Calu3 (cell line): Measurements from ENCODE around the gene IL3RA. TPM values are rescaled to one million over a fixed set of nuclear protein-coding genes. Genes with fewer than 3 reads are reported as not detected.
"Not testable (repeated sequence)": the region's sequence is repeated elsewhere in the genome, so short reads cannot be mapped to it uniquely, and the experiment has no call there.

ENCODE experiments used
- BruUV-seq: library from RNA; stranded (reverse); fragments of 400-500 nt; replicated peaks from 2 replicates; lab custom pipeline; 2021; lab: Mats Ljungman, UMichigan
- CTCF ChIA-PET: fragments of 300-600 bp; sonication (Branson Sonifier 250); formaldehyde crosslinking; loops from one replicate; lab custom pipeline; 2022; ENCODE audit warnings: antibody characterized with exemption; lab: Charles Lee
- DNase-seq: peaks from one replicate; pipeline ENCODE4 v3.0.0; 2022
- H3K27ac Mint-ChIP-seq: one replicate; pipeline ENCODE4 v1.8.0; 2022; ENCODE audit warnings: mixed read lengths; ENCODE audit not compliant: unreplicated experiment
- H3K27me3 Mint-ChIP-seq: one replicate; pipeline ENCODE4 v1.8.0; 2022; ENCODE audit warnings: mixed read lengths; ENCODE audit not compliant: unreplicated experiment
- H3K36me3 Mint-ChIP-seq: one replicate; pipeline ENCODE4 v1.8.0; 2022; ENCODE audit warnings: mild to moderate bottlenecking, moderate library complexity, mixed read lengths; ENCODE audit not compliant: insufficient read depth, unreplicated experiment
- H3K4me1 Mint-ChIP-seq: one replicate; pipeline ENCODE4 v1.8.0; 2022; ENCODE audit warnings: mild to moderate bottlenecking, low read depth, mixed read lengths; ENCODE audit not compliant: unreplicated experiment
- H3K4me3 Mint-ChIP-seq: one replicate; pipeline ENCODE4 v1.8.0; 2022; ENCODE audit warnings: mild to moderate bottlenecking, low read depth, moderate library complexity, mixed read lengths; ENCODE audit not compliant: unreplicated experiment
- H3K9me3 Mint-ChIP-seq: one replicate; pipeline ENCODE4 v1.8.0; 2022; ENCODE audit warnings: low read depth, mixed read lengths; ENCODE audit not compliant: unreplicated experiment
- intact Hi-C: fragments of 100-400 bp; cut with micrococcal nuclease; formaldehyde crosslinking; loops from one replicate; pipeline ENCODE4 v1.10.0; 2022; ENCODE audit not compliant: unreplicated experiment
- total RNA-seq: library from RNA; stranded (reverse); gene quantifications from 2 replicates; pipeline ENCODE4 v1.2.3, GENCODE V29; 2022
- TF ChIP-seq, protein P1 (sequence below): fragments of 200-600 bp; IDR thresholded peaks from one replicate; pipeline ENCODE4 v1.8.0; 2022; ENCODE audit warnings: antibody characterized with exemption; ENCODE audit not compliant: unreplicated experiment

IL3RA gene
- total RNA-seq, 1 experiment from 2014 or later, result not detected

DNA sequence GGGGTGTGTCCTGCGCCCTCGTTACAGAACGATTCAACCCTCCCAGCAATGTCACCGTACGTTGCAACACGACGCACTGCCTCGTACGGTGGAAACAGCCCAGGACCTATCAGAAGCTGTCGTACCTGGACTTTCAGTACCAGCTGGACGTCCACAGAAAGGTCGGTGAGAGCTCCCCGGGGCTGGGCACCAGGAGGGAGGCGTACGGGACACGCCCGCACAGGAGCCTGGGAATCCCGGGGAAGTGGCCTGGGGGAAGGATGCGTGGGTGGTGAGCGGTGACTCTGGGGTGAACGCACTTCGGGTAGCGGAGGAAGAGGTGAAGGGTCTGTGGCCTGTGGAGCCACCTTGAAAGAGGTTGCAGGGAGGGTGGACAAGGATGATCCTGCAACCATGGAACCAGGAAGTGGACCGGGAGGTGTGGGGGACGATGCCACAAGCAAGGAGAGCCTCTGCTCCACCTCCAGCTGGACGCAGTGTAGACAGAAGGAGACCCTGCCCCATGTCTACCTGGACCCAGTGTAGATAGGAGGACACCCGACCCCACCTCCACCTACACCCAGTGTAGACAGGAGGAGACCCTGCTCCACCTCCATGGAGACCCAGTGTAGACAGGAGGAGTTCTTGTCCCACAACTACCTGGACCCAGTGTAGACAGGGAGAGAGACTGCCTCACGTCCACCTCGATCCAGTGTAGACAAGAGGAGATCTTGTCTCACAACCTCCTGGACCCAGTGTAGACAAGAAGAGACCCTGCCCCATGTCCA lies 42.1 kb upstream of the IL3RA start:
- no TSS peak for BruUV-seq

DNA sequence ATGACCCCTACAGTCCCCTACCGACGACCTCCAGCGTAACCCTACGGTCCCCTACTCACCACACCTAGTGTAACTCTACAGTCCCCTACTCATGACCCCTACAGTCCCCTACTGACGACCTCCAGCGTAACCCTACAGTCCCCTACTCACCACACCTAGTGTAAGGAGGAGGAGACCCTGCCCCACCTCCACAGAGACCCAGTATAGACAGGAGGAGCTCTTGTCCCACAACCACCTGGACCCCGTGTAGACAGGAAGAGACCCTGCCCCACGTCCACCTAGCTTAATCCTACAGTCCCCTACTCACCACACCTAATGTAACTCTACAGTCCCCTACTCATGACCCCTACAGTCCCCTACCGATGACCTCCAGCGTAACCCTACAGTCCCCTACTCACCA lies 41.0 kb upstream of the IL3RA start:
- no TSS peak for BruUV-seq
- Mint-ChIP-seq H3K9me3 (peaks cover 6% of the 10 kb centered on the region), H3K36me3 (peaks cover 11% of the 10 kb centered on the region), H3K4me3 (no peak overlapping the region), H3K27ac (no peak overlapping the region), H3K27me3 (no peaks in the 10 kb centered on the region), H3K4me1 (no peaks in the 10 kb centered on the region)
- intact Hi-C loops, result no loop called here
- TF ChIP-seq, protein P1, sequence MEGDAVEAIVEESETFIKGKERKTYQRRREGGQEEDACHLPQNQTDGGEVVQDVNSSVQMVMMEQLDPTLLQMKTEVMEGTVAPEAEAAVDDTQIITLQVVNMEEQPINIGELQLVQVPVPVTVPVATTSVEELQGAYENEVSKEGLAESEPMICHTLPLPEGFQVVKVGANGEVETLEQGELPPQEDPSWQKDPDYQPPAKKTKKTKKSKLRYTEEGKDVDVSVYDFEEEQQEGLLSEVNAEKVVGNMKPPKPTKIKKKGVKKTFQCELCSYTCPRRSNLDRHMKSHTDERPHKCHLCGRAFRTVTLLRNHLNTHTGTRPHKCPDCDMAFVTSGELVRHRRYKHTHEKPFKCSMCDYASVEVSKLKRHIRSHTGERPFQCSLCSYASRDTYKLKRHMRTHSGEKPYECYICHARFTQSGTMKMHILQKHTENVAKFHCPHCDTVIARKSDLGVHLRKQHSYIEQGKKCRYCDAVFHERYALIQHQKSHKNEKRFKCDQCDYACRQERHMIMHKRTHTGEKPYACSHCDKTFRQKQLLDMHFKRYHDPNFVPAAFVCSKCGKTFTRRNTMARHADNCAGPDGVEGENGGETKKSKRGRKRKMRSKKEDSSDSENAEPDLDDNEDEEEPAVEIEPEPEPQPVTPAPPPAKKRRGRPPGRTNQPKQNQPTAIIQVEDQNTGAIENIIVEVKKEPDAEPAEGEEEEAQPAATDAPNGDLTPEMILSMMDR, result no peak
- CTCF ChIA-PET, result no interaction called here
- no peak for DNase-seq

More for the DNA sequence above, 42.1 kb upstream of the IL3RA start:
- CTCF ChIA-PET, result no interaction called here
- Mint-ChIP-seq H3K4me1 (no peaks in the 10 kb centered on the region), H3K4me3 (no peak overlapping the region), H3K27ac (no peak overlapping the region), H3K27me3 (no peaks in the 10 kb centered on the region), H3K9me3 (peaks cover 6% of the 10 kb centered on the region), H3K36me3 (peaks cover 18% of the 10 kb centered on the region)
- intact Hi-C loops, result no loop called here
- no peak for DNase-seq
- TF ChIP-seq, protein P1, result no peak

DNA sequence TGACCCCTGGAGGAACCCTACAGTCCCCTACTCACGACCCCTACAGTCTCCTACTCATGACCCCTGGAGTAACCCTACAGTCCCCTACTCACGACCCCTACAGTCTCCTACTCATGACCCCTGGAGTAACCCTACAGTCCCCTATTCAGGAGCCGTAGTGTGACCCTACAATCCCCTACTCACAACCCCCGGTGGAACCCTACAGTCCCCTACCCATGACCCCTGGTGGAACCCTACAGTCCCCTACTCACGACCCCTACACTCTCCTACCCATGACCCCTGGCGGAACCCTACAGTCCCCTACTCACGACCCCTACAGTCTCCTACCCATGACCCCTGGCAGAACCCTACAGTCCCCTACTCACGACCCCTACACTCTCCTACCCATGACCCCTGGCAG lies 39.0 kb upstream of the IL3RA start:
- H3K27me3 Mint-ChIP-seq, H3K4me1 Mint-ChIP-seq, intact Hi-C loops, H3K4me3 Mint-ChIP-seq, CTCF ChIA-PET, H3K9me3 Mint-ChIP-seq, BruUV-seq, DNase-seq, H3K36me3 Mint-ChIP-seq, H3K27ac Mint-ChIP-seq: not testable (repeated sequence)

DNA sequence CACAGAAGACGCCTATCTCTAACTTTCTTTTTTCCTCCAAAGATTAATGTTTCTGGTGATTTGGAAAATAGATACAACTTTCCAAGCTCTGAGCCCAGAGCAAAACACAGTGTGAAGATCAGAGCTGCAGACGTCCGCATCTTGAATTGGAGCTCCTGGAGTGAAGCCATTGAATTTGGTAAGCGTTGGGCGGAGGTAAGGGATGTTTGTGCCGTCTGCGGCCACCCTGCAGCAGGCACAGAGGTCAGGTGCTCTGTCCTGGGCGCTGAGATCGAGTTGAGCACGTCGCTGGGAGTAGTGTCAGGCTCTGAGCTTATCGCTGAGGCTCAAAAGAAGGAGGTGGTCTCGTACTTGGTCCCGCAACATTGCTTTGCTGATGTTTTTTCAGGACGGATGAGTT lies 36.1 kb upstream of the IL3RA start:
- TF ChIP-seq, protein P1, result no peak
- no peak for DNase-seq
- Mint-ChIP-seq H3K36me3 (peaks cover 8% of the 10 kb centered on the region), H3K4me1 (no peaks in the 10 kb centered on the region), H3K9me3 (peaks cover 3% of the 10 kb centered on the region), H3K4me3 (no peak overlapping the region), H3K27ac (no peak overlapping the region), H3K27me3 (no peaks in the 10 kb centered on the region)
- CTCF ChIA-PET, result no interaction called here
- BruUV-seq, result no TSS peak
- intact Hi-C loops, result no loop called here

DNA sequence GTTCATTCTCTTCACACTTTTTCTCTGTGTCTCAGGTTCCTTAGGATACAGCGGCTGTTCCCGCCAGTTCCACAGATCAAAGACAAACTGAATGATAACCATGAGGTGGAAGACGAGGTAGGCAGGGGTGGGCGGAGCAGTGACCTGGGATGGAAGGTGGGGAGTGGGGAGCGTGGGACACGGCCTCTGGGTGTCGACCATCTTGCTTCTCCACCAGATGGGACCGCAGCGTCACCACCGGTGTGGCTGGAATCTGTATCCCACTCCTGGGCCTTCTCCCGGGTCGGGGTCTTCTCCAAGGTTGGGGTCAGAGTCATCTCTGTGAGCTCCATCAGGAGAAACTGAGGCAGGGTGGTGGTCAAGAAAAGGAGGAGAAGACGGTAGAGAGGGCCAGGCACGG lies 31.2 kb upstream of the IL3RA start:
- H3K27me3 Mint-ChIP-seq, result no peaks in the 10 kb centered on the region
- TF ChIP-seq, protein P1, result no peak
- H3K27ac Mint-ChIP-seq, result no peak overlapping the region
- no peak overlapping the region for H3K4me3 Mint-ChIP-seq
- no peak for DNase-seq
- H3K36me3 Mint-ChIP-seq, result peaks cover 5% of the 10 kb centered on the region
- intact Hi-C loops, result no loop called here
- H3K4me1 Mint-ChIP-seq, result no peaks in the 10 kb centered on the region
- no TSS peak for BruUV-seq
- H3K9me3 Mint-ChIP-seq, result peaks cover 10% of the 10 kb centered on the region
- CTCF ChIA-PET, result no interaction called here
